Measurements from ENCODE around the gene EMD.

DNA sequence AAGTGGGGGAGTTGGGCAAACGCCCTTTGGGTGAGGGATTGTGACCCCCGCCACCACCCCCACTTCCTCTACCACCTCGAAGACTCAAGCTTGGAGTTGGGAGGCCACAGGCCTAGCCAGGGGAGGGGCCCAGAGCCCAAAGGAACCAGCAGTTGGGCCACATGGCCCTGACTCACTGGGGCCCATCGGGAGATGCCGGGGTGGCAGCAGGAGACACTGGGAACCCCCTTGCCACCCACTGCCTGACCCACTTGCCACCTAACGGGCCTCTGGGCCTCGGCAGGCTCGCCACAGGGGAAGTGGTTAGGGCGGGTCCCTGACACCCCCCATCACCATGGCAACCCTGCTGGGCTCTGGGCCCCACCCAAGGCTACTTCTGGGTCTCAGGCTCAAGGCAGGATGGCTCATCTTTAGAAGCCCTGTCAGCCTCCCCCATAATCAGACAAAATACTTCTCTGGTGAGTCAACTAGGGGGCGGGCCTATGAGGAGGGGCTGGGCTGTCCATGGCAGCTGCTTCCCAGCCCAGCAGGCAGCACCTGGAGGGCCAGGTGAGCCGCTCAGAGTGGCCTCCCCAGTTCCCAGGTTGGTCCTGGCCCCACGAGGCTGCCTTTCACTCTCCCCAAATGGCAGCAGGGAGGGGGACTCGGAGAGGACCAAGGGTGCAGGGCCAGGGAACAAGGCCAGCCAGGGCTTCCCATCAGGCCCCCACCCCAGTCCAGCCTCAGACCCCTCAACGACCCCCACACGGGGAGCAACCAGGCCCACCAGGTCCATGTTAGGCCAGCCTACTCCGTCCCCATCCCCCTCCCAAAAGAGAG lies 10.3 kb upstream of the EMD start:
- TF ChIP-seq, protein P1, sequence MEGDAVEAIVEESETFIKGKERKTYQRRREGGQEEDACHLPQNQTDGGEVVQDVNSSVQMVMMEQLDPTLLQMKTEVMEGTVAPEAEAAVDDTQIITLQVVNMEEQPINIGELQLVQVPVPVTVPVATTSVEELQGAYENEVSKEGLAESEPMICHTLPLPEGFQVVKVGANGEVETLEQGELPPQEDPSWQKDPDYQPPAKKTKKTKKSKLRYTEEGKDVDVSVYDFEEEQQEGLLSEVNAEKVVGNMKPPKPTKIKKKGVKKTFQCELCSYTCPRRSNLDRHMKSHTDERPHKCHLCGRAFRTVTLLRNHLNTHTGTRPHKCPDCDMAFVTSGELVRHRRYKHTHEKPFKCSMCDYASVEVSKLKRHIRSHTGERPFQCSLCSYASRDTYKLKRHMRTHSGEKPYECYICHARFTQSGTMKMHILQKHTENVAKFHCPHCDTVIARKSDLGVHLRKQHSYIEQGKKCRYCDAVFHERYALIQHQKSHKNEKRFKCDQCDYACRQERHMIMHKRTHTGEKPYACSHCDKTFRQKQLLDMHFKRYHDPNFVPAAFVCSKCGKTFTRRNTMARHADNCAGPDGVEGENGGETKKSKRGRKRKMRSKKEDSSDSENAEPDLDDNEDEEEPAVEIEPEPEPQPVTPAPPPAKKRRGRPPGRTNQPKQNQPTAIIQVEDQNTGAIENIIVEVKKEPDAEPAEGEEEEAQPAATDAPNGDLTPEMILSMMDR (CRISPR knock-in tag; IDR thresholded peaks at IDR 0.05), result no peak
- TF ChIP-seq YY1 (IDR thresholded peaks at IDR 0.05; ENCODE audit: insufficient read depth, insufficient replicate concordance, low read depth, low read length), result no peak
- TF ChIP-seq POLR2AphosphoS5 (IDR thresholded peaks at IDR 0.05; ENCODE audit: low read depth, low read length), result no peak
